Activated CD8-positive, alpha-beta memory T cell treated with anti-CD3 and anti-CD28 coated beads for 4 hours (primary cell): ENCODE results near the gene TMEM267.
"Not testable (repeated sequence)": the region's sequence is repeated elsewhere in the genome, so short reads cannot be mapped to it uniquely, and the experiment has no call there.

ENCODE experiments used
- DNase-seq, 2 donors: peaks; one replicate each; pipeline ENCODE4 v3.0.0-alpha.2; 2020; ENCODE audit warnings: low read depth in 2 of 2

The TMEM267 gene

DNA sequence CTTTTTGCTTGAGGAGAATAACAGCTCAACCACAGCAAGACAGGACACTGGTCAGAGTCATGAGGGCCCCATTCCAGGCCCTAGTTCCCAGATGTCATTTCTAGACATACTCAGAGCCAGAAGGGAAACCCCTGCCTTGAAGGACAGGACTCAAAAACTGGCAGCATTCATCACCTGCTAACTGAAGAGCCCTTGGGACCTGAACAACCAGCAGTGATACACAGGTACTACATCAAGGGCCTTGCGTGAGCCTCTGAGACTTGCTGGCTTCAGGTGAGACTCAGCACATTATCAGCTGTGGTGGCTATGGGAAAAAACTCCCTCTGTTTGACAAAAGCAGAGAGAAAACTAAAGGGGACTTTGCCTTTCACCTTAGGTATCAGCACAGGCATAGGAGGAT, 22.6 kb downstream of the TMEM267 start:
- no peak for DNase-seq

DNA sequence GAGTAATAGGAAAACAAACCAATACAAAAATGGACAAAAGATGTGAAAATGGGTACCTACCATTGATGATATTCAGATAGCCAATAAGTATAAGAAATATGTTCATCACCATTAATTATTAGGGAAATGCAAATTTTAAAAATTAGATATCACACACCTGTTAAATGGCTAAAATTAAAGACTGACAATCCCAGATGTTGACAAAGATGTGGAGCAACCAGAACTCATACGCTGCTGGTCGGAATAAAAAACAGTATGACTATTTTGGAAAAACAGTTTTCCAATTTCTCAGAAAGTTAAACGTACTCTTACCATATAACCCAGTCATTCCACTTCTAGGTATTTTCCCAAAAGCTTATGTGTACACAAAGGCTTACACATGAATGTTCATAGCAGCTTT, 27.1 kb downstream of the TMEM267 start:
- DNase-seq = no peak

DNA sequence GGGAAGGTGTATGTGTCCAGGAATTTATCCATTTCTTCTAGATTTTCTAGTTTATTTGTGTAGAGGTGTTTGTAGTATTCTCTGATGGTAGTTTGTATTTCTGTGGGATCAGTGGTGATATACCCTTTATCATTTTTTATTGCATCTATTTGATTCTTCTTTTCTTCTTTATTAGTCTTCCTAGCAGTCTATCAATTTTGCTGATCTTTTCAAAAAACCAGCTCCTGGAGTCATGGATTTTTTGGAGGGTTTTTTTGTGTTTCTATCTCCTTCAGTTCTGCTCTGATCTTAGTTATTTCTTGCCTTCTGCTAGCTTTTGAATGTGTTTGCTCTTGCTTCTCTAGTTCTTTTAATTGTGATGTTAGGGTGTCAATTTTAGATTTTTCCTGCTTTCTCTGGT, 42.1 kb downstream of the TMEM267 start:
- not testable (repeated sequence) for DNase-seq

DNA sequence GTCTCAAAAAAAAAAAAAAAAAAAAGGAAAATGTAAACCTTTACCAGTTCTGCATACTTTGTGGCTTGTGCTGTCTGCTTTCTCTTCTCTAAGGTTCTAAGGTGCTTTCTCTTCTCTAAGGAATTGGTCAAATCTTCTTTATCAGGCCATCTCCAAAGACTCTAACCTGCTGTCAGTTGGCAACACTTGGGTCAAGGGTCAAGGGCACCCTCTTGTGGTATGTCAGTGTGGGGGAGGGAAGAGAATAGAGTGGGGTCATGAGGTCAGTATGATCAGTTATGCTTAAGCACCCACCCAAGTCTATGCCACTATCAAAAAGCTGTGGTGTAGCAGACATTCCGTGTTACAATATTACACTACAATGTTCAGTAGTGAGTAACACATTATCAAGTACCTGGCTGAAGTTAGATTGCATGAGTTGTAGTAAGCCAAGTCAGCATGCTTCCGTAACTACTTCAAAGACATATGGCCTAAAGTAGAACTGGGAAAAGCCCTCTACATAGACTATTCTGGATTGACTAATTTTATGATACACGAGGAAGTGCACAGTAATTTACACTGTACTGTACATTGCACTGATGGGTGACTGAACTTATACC, 46.5 kb downstream of the TMEM267 start:
- no peak for DNase-seq

DNA sequence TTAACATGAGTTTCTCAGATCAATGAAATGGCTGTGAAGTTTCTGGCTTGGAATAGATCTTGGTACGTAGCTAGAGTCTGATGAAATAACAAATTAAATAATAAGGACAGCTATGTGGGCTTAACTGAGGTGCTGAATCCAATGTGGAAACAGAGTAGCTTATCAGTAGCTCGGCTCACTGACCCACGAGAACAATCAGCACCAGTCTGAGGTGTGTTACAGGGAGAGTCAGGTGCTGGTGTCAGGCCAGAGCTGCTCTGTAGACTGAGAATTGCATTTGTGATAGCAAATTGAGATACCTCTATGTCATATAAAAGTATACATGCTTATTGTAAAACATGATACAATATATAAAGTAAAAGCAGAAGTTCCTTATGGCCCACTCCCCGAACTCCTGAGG, 50.3 kb downstream of the TMEM267 start:
- no peak for DNase-seq

DNA sequence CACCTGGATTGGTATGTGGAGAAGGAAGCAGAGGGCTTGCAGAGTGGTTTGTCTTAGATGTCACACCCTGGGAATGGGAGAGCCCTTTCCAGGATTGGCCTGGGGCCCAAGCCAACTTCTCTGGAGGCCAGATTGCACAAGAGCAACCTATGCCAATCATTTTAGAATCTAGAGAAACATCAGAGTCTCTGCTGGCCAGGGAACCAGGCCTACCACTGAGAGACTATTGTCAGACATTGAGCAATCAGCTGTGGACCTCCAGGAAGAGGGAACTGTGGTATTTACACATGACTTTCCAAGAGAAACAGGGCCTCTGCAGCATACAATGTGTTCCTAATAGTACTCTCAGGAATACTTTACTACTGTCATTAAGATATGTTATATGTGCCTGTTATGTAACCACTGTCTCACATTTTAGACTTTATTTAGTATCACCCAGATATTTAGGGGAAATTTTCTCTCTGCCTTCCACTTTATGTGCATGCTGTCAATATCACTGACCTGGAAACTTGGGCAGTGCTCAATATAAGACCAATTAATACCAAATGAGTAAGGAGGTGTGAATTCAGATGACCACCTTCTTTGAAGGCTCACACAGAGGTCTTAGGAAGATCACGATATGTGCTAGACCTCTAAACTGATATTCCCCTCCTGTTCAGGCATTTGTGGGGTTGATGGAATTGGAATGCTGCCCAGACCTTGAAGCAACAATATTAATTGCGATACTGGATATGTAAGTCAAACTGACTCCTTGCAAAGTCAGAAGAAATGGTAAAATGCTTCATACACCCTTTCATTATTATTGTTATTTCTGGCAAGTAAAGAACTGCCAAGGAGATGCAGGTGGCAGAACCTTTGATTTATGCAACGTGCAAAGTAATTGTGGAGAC, 50.9 kb downstream of the TMEM267 start:
- no peak for DNase-seq

DNA sequence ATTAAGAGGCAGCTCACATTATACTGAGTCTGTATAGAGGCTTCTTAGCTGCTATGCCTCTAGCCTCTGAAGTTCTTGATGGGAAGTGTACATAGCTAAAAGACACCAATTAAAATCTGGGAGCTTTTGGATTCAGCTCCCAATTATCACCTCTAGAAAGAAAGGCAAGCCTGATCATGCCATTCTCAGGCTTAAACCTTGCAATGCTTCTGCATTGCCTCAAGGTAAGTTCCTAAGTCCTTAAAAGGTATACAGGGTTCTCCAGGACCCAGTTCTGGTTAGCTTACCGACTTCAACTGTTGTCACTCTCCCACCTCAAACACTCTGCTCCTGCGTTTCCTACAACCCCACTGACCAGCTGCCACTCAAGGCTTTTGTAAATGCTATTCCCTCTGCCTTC, 54.0 kb downstream of the TMEM267 start:
- DNase-seq = no peak

DNA sequence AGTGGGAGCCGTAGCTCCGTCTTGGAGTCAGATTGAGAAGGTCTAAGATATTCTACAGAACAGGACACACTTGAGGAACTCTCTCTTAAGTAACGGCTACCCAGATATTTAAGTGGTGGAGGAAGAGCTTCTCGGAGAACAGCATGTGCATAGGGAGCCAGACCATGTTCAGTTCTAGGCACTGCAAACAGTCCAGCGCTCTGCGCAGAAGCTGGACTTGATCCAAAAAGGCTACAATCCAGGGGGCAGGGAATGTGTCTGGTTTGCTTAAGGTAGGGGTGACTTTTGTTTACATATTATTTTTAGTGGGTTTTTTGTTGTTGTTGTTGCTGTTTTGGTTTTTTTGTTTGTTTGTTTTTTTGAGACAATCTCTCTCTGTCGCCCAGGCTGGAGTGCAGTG, 54.6 kb downstream of the TMEM267 start:
- no peak for DNase-seq

DNA sequence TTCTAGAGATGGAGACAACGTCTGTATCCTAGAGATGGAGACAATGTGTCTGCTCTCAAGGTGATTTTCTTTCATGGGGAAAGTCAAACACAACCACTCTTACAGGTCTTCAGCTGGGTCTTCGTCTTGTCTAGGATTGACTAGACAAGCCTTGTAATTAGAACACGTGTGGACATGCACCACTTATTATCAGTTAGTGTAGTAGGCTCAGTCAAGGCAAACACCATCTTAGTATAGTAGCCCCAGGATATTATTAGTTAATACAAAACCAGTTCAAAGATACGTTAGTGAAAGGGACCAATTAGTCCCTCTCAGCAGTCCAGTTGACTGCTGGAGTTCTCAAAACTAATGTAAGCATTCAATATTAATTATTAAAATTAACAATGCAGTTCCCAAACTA, 56.4 kb downstream of the TMEM267 start:
- no peak for DNase-seq

DNA sequence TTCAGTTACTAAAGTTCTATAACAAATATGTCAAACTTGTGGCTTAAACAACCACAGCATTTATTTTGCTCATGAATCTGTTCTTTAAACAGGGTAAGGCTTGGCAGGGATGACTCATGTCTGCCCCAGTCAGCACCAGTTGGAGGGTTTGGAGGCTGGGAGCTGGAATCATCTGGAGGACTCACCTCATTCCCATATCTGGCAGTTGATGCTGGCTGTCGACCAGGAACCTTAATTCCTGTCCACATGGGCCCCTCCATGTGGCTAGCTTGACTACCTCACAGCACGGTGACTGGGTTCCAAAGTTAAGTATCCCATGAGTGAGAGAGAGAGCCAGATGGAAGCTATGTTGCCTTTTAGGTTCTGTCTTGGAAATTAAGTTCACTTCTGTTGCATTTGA, 57.7 kb downstream of the TMEM267 start:
- no peak for DNase-seq

DNA sequence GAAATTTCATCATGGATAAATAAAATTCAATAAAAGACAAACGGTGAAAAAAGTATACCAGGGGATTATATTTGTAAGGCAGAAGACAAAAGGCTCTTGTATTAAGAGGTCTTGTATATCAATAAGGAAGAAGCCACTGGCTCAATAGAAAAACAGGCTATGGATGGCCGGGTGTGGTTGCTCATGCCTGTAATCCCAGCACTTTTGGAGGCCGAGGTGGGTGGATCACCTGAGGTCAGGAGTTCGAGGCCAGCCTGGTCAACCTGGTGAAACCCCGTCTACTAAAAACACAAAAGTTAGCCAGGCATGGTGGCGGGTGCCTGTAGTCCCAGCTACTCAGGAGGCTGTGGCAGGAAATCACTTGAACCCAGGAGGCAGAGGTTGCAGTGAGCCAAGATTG, 60.6 kb downstream of the TMEM267 start:
- DNase-seq = not testable (repeated sequence)

DNA sequence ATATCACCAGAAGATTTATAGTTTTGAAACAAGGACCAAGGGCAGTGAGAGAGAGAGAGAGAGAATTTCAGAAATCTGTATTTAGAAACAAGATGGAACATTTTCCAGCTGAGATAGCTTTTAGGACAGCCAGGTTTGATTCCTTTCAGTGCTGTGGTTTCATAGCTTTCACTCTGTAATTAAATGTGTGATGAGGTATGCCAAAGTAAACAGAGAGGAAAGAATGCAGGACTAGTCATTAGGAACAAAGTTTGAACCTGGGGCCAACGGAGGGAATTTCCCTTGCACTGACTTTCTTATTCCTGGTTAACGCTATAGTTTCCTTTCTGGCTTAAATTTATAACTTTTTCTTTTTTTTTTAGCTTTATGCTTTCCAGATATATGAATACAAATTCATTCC, 61.5 kb downstream of the TMEM267 start:
- no peak for DNase-seq

DNA sequence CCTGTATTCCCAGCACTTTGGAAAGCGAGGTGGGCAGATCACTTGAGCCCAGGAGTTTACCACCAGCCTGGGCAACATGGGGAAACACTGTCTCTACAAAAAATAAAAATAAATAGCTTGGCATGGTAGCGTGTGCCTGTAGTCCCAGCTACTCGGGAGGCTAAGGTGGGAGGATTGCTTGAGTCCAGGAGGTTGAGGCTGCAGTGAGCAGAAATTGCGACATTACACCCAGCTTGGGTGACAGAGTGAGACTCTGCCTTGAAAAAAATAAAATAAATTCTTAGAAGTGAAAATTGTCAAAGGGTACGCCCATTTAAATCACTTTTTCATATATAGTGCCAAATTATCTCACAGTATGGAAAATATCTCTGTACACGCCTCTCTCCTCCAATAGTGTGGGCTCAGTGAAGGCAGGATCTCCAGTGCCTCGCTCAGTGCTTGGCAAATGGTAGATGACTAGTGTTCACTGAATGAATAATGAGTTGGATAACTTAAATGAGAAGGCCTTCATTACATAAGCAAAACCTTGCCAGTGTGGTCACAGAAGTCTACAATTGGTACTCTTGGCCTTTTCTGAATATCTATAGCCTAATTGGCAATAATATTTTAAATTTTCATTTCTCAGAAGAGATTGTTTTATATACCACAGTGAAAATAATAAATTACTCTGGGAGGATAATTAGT, 62.1 kb downstream of the TMEM267 start:
- DNase-seq = no peak

DNA sequence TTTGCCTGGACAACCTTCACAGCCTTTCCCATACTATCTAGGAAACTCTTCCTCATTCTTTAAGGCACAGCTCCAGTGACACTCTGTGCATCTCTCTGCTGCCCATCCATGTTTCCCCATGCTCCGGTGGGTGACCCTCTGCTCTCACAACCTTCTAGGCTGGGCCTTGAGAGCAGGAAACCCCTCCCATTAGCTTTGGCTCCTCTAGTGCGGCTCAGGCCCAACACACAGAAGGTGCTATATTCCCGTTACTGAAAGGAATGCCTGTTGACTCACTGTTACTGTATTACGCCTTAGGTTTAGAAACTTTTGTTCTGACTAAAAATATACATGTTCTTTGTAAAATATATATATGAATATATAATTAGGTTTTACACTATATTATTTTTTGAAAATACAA, 63.4 kb downstream of the TMEM267 start:
- no peak for DNase-seq

DNA sequence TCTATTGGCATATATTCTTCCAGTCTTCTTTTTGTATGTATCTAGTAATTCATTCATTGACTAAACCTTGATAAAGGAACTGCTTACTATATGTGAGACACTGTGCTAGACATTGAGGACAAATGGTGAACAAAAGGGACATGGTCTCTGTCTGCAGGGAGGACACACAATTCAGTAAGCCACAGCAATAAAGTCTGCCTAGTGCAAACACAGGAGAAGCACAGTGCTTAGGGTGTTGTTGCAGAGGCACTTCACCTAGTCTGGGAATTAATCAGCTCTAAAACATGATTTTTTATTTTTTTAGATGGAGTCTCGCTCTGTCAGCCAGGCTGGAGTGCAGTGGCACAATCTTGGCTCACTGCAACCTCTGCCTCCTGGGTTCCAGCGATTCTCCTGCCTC, 65.1 kb downstream of the TMEM267 start:
- no peak for DNase-seq

DNA sequence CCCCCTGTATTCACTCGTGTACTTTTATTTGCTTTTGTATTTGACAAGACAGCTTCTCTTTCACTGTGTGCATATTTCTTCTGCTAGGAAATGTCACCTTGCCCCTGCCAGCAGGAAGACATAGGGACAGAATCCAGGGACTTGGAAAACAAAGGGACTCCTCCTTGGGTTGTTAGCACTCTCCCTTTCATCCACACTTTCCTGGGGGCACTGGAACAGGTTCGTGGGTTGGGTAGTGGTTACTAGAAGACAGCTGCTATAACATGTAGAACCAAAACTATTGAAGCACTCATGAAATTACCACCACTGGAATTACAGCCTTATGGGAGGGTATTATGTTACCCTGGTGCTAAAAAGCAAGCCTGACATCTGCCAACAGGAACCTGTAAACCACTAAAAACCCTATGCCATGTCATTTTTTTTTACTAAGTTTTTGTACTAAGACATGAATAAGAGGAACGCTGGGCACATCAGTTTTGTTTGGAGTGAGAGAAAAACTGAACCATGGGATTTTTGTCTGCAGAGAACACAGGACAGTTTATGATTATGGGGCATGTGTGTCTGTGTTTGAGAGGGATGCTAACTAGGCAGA, 66.8 kb downstream of the TMEM267 start:
- no peak for DNase-seq

DNA sequence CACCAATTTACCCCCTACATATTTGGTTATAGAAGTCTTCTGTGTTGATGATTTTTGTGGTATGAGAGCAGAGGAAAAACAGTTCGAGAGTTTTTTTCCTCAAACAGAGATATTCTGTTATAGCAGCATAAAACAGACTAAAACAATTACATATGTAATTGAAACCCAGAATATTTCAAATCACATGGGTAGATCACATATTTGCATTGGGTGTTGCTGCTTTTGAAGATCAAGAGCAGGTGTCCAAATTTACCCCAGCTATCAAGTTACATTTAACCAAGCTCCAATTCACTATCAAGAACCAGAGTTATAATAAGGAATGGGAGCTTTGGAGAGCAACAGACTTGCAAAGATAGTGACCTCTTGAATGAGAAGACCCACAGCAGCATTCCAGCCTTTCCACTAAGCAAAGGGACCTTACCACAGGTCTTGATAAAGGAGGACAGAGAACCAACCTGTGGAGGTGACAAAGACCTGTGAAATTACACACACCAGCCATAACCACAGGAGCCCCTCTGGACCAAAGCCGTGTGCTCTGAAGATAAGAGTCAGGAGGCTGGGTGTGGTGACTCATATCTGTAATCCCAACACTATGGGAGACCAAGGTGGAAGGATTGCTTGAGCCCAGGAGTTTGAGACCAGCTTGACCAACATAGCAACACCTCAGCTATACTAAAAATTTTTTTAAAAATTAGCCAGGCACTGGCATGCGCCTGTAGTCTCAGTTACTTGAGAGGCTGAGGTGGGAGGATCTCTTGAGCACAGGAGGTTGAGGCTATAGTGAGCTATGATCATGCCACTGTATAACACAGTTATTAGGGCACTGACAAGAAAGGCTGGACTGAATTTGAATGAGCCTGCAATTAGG, 67.5 kb downstream of the TMEM267 start:
- DNase-seq = no peak

DNA sequence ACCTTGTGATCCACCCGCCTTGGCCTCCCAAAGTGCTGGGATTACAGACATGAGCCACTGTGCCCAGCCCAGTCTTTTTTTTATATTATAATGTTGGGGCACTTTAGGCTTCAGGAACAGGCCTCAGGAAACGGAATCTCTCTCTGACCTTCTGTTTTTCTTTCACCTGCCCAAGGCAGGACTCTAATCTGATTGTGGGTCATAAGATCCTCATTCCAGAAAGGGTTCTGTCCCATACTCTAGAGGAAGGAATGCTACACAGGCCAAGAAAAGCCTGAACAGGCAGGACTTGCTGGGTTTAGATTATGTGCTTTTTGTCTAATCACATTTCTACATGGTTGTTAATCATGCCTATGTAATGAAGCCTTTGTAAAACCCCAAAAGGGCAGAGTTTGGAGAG, 69.7 kb downstream of the TMEM267 start:
- DNase-seq = no peak

DNA sequence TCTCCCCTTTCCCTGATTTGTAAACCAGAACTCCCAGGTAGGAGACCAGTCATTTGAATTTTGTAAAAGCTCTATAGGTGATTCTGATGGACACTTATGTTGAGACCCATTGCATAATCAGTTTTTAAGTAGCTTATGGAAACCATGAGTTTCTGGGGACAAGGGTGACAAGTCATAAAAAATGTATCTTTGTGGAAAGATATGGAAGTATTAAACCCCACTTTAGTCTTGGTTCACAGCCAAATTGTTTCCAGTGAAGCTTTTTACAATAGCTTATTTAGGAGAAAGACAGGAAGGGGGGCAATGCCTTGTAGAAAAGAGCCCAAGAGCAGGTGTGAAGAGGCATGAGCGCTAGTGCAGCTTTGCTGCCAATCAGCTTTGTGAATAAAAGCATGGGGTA, 71.0 kb downstream of the TMEM267 start:
- DNase-seq = no peak

DNA sequence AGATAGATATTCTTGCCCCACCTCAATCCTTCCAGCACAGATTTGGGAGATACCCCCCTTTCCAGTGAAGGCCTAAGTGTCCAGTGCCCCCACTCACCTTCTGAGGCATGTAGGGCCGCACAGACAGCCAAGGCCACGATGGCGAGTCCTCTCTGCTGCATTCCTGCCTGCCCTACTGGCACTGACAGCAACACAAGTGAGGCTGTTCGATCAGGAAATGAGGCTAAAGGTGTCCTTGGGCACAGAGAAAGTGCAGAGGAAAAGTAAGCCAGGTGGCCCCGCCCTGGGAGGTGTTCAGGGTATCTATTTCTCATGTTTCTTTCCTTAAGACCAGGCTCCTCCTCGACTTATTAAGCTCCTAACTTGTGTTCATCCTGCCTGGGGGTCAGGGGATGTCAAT, 71.5 kb downstream of the TMEM267 start, which contains the start of gene CCL28:
Gene CCL28, minus strand, starts transcription at position 236 of the 400 bp plus-strand sequence. Its CDS starts 75 bp downstream, at position 161.
- no peak for DNase-seq

DNA sequence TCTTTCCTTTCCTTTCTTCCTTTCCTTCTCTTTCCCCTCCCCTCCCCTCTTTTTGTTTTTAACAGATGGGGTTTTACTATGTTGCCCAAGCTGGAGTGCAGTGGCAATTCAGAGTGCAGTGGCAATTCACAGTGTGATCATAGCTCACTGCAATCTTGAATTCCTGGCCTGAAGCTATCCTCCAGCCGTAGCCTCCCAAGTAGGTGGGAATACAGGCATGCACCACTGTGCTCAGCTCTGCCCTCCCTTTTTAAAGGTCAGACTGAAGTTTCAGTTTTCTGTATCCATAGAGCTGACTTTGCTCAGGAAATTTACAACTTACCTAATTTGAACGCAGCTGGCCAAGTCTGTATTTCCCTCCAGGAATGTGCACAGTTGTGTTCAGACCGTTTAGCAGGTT, 72.2 kb downstream of the TMEM267 start:
- DNase-seq = no peak
